Endothelial cell of umbilical vein (primary cell): ENCODE results near the gene CHI3L1. TPM values are rescaled to one million over a fixed set of nuclear protein-coding genes. Genes with fewer than 3 reads are reported as not detected.

Experiments
- BruUV-seq: library from RNA; stranded (reverse); fragments of 400-500 nt; replicated peaks from 2 replicates; lab custom pipeline; 2021; lab: Mats Ljungman, UMichigan
- CTCF ChIA-PET: fragments of 300-600, 350-600 bp; sonication (Branson Sonifier 250); formaldehyde crosslinking; loops from one replicate; lab custom pipeline; 2021; ENCODE audit warnings: antibody characterized with exemption, inconsistent platforms; lab: Charles Lee
- POLR2A ChIA-PET: fragments of 300-600, 350-600 bp; sonication (Branson Sonifier 250); formaldehyde crosslinking; loops from one replicate; lab custom pipeline; 2021; ENCODE audit warnings: antibody characterized with exemption, inconsistent platforms; lab: Charles Lee
- DNase-seq: peaks from one replicate; pipeline ENCODE4 v3.0.0-alpha.2; 2011; ENCODE audit warnings: low read depth, low spot score
- FAIRE-seq: peaks from 2 replicates; lab custom pipeline; 2011; peaks lifted over from hg19 to GRCh38; lab: Jason Lieb, UNC
- H2AFZ ChIP-seq: 2 replicates; pipeline ENCODE4 v1.6.0; 2012; ENCODE audit warnings: low read depth, low read length, control low read depth, inconsistent platforms
- H3K27ac ChIP-seq: 2 replicates; pipeline ENCODE4 v1.5.1; 2011; ENCODE audit warnings: low read depth, mild to moderate bottlenecking, control low read depth, low read length, moderate library complexity; ENCODE audit not compliant: insufficient read depth
- H3K27me3 ChIP-seq, 2 experiments: 2 replicates each; pipeline versions ENCODE4 v1.6.0 to v1.6.1; 2011; ENCODE audit warnings: low read length in 2 of 2, mixed read lengths in 1 of 2; ENCODE audit not compliant: control insufficient read depth in 2 of 2, insufficient read depth in 2 of 2
- H3K36me3 ChIP-seq, 2 experiments: 2 replicates in 1 of 2; 3 replicates in 1 of 2; pipeline ENCODE4 v1.5.1; 2011; ENCODE audit warnings: low read length in 2 of 2, mild to moderate bottlenecking in 1 of 2, moderate library complexity in 1 of 2; ENCODE audit not compliant: control insufficient read depth in 2 of 2, insufficient read depth in 2 of 2; ENCODE audit errors: extremely low read depth in 1 of 2
- H3K4me1 ChIP-seq: 3 replicates; pipeline ENCODE4 v1.5.1; 2011; ENCODE audit warnings: mild to moderate bottlenecking, low read length; ENCODE audit not compliant: control insufficient read depth, insufficient read depth; ENCODE audit errors: extremely low read depth
- H3K4me2 ChIP-seq: 2 replicates; pipeline ENCODE4 v1.6.1; 2011; ENCODE audit warnings: low read length, control low read depth, mixed read lengths; ENCODE audit not compliant: insufficient read depth
- H3K4me3 ChIP-seq, 3 experiments: fragments of 200-600 bp in 1 of 3; sonication (generic), shearing (Covaris generic) in 1 of 3; replicated peaks in 1 of 3; 2 replicates each; pipeline ENCODE4 v1.5.1; 2011 to 2016; ENCODE audit warnings: control low read depth in 3 of 3, low read length in 3 of 3, mild to moderate bottlenecking in 2 of 3, inconsistent platforms in 1 of 3, low read depth in 1 of 3, moderate library complexity in 1 of 3; ENCODE audit not compliant: insufficient read depth in 1 of 3
- H3K79me2 ChIP-seq: 2 replicates; pipeline ENCODE4 v1.6.0; 2012; ENCODE audit warnings: low read length, inconsistent platforms; ENCODE audit not compliant: control insufficient read depth, insufficient read depth
- H3K9ac ChIP-seq: replicated peaks from 2 replicates; pipeline ENCODE3; 2011; ENCODE audit warnings: low read length, control low read depth; ENCODE audit not compliant: insufficient read depth; ENCODE audit errors: extremely low read depth
- H3K9me1 ChIP-seq: replicated peaks from 3 replicates; pipeline ENCODE4 v1.6.0; 2011; ENCODE audit warnings: mild to moderate bottlenecking, low read length; ENCODE audit not compliant: control insufficient read depth, insufficient read depth; ENCODE audit errors: extremely low read depth
- H3K9me3 ChIP-seq: replicated peaks from 2 replicates; pipeline ENCODE4 v1.5.1; 2012; ENCODE audit warnings: low read length, inconsistent platforms; ENCODE audit not compliant: control insufficient read depth, insufficient read depth
- H4K20me1 ChIP-seq: replicated peaks from 2 replicates; pipeline ENCODE3; 2011; ENCODE audit warnings: mild to moderate bottlenecking, low read length; ENCODE audit not compliant: control insufficient read depth, insufficient read depth; ENCODE audit errors: extremely low read depth
- JUN ChIP-seq: IDR thresholded peaks from 2 replicates; pipeline ENCODE4 v1.6.1; 2011; ENCODE audit warnings: borderline replicate concordance, low read depth; ENCODE audit not compliant: insufficient read length, insufficient read depth
- POLR2A ChIP-seq: IDR thresholded peaks from 2 replicates; pipeline ENCODE4 v1.6.1; 2012; ENCODE audit warnings: low read depth, mild to moderate bottlenecking, control low read depth, low read length
- POLR2AphosphoS5 ChIP-seq: IDR thresholded peaks from 2 replicates; pipeline ENCODE4 v1.6.1; 2012; ENCODE audit warnings: low read depth, mild to moderate bottlenecking, control low read depth, low read length, moderate library complexity; ENCODE audit not compliant: insufficient read depth
- dilution Hi-C: fragments of 300-500 bp; cut with MboI; formaldehyde crosslinking; loops from one replicate; pipeline ENCODE4 v1.15.0; 2019; ENCODE audit warnings: low sequenced_read_pairs; ENCODE audit not compliant: extremely low pct_ligation_motif_present
- intact Hi-C: fragments of 100-400 bp; cut with micrococcal nuclease; formaldehyde crosslinking; loops from one replicate; pipeline ENCODE4 v1.10.0; 2022
- polyA plus RNA-seq, 4 experiments: library from polyadenylated mRNA; depleted of rRNA in 3 of 4; stranded (reverse) in 3 of 4; unstranded in 1 of 4; fragments of >200 nt; gene quantifications; 2 replicates each; pipeline versions ENCODE4 v1.2.1 to v1.2.3, GENCODE V29; 2011 to 2012; ENCODE audit warnings: missing spikeins in 1 of 4
- total RNA-seq: library from RNA; stranded (reverse); gene quantifications from 2 replicates; pipeline ENCODE4 v1.2.3, GENCODE V29; 2021
- TF ChIP-seq, protein P1 (sequence below): IDR thresholded peaks from 2 replicates; pipeline ENCODE4 v1.6.1; 2011; ENCODE audit not compliant: insufficient read depth, insufficient read length

The CHI3L1 gene
- total and polyA plus RNA-seq, 2 donors (not counting 3 experiments of a cell fraction or from before 2014, with no cell fraction given) = not detected

DNA sequence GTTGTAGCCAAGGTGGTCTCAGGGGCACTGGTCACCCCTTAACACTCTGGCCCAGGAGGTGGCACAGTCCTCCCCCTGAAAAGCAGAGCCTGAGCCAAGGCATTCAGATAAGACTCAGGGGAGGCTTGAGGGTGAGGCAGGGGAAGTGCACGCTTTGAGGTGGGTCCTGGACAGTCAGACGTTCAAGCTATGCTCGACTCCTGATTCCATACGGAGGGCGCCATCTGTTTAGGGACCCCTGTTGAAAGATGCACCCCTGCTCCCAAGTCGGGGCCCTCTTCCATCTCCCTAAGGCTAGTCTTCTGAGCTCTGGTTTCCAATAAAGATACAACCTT, 12.9 kb upstream of the CHI3L1 start:
- H4K20me1 ChIP-seq = no peaks in the 10 kb centered on the region
- H3K9me1 ChIP-seq = no peaks in the 10 kb centered on the region
- H2AFZ ChIP-seq = no peak overlapping the region
- FAIRE-seq = no peak
- peaks cover 7 to 8% of the 10 kb centered on the region in 2 experiments for H3K27me3 ChIP-seq
- BruUV-seq = no TSS peak
- dilution Hi-C loops (no loop called here), intact Hi-C loops (no loop called here)
- no peak overlapping the region for H3K4me3 ChIP-seq
- no peaks in the 10 kb centered on the region for H3K4me1 ChIP-seq
- no peak overlapping the region for H3K27ac ChIP-seq
- no peak for TF ChIP-seq POLR2A
- no peak for TF ChIP-seq POLR2AphosphoS5
- no peak for TF ChIP-seq JUN
- ChIA-PET POLR2A (no interaction called here), CTCF (interaction anchor here (0.8 to 2.8 kb wide), 5 partner anchors 10 to 160 kb away, joined by 3 to 18 read pairs (median 4); no protein-coding TSS in a partner anchor)
- H3K36me3 ChIP-seq = no peaks in the 10 kb centered on the region
- H3K79me2 ChIP-seq = no peaks in the 10 kb centered on the region
- DNase-seq = no peak
- no peak overlapping the region for H3K4me2 ChIP-seq
- H3K9me3 ChIP-seq = no peaks in the 10 kb centered on the region
- no peak overlapping the region for H3K9ac ChIP-seq

GRCh38 chr1:203199002-203199401, 12.5 kb upstream of the CHI3L1 start:
- TF ChIP-seq, protein P1, sequence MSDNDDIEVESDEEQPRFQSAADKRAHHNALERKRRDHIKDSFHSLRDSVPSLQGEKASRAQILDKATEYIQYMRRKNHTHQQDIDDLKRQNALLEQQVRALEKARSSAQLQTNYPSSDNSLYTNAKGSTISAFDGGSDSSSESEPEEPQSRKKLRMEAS = no peak
- POLR2A ChIA-PET = no interaction called here
- Histone ChIP-seq H3K36me3 (no peaks in the 10 kb centered on the region), H3K9me3 (no peaks in the 10 kb centered on the region), H2AFZ (no peak overlapping the region), H3K27ac (no peak overlapping the region), H3K4me3 (no peak overlapping the region), H3K9me1 (no peaks in the 10 kb centered on the region), H3K79me2 (no peaks in the 10 kb centered on the region), H3K27me3 (peaks cover 7 to 8% of the 10 kb centered on the region in 2 experiments), H3K4me2 (no peak overlapping the region), H3K4me1 (no peaks in the 10 kb centered on the region), H4K20me1 (no peaks in the 10 kb centered on the region), H3K9ac (no peak overlapping the region)
- DNase-seq (no peak), FAIRE-seq (no peak)
- no TSS peak for BruUV-seq
- intact Hi-C loops = no loop called here
- CTCF ChIA-PET = interaction anchor here (0.8 to 2.8 kb wide), 3 partner anchors 11 to 28 kb away, joined by 3 to 18 read pairs (median 3); no protein-coding TSS in a partner anchor
- dilution Hi-C loops = no loop called here
